DMS114 treated with DMSO at 0.1 percent for 48 hours (cell line): ENCODE results near the gene KLHL8.
"Not testable (repeated sequence)": the region's sequence is repeated elsewhere in the genome, so short reads cannot be mapped to it uniquely, and the experiment has no call there.

Experiments
- DNase-seq: peaks from one replicate; lab custom pipeline; 2025; ENCODE audit not compliant: unreplicated experiment; lab: John Stamatoyannopoulos, UW

KLHL8 gene

DNA sequence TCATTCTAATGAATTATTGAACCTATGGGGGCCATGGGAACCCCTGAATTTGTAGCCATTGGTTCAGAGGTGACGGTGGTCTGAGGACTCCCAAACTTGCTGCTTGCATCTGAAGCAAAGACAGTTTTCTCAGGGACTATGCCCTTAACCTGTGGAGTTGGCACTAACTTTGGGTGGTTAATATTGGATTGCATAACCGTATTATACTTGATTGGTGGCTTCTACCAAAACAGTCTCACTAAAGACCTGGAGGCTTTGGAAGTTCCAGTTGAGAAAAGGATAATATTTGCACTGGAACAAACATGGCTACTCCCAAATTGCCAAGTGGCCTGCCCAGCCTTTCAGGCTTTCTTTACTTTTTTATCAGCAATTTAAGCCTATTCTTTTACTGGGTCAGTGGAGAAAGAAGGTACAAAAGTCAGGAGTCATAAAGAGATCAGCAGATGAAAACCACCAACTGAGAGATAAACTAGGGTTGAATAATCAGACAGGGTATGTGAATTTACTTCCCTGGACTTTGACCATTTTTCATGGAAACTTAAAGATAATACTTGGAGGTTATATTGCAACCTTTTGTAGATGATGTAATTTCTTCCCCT, 7.9 kb upstream of the KLHL8 start:
- no peak for DNase-seq

- no peak for DNase-seq
Measured at GRCh38 chr4:87227751-87228151, 7.3 kb upstream of the KLHL8 start.

DNA sequence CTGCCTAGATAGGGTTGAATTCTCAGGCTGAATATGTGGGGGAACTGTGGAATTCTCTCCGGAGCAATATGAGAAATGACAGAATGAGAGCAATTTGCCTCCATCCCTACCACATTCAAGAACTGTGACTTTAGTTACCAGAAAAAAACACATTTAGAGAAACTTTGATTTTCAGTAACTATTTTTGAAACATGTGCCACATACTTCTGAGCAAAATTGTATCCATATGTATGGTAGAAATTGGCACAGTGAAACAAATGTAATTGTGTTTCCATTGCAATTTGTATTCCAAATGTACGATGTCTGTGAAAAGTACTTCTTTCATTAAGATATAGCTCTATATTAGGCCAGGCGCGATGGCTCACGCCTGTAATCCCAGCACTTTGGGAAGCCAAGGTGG, 5.5 kb upstream of the KLHL8 start:
- DNase-seq, result no peak

- DNase-seq, result no peak
Measured at GRCh38 chr4:87224141-87224923, 3.9 kb upstream of the KLHL8 start.

GRCh38 chr4:87219632-87220093, 755 bp downstream of the KLHL8 start:
- DNase-seq, result no peak

- not testable (repeated sequence) for DNase-seq
Measured at GRCh38 chr4:87217235-87217763, 3.1 kb downstream of the KLHL8 start.

- DNase-seq, result no peak
Measured at GRCh38 chr4:87216469-87216868, 3.9 kb downstream of the KLHL8 start.

DNA sequence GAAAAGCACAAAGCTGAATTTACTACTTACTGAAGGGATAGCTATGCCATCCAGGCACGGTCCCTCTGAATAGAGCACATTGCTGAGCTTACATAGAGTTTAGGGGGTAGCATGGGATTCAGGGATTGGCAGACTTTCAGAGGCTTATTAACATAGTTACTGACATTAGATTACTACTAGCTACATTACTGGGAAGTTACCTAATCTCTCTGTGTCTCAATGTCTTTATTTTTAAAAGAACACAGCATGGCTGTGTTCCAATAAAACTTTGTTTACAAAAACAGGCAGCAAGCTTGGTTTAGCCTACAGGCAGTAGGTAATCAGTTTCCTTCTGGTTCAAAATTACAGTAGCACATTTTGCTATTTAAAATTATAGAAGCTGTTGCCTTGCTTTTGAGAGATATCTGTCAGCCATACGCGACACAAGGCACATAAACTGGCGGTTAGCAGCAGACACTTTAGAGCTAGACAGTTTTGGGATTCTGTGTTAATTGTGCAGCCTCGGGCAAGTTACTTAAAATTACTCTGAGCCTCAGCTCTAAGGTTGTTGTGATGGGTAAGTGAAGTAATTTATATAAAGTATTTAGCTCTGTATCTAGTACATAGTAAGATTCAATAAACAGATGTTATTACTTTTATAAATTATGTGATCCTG, 6.9 kb downstream of the KLHL8 start:
- DNase-seq, result no peak

GRCh38 chr4:87211249-87211952, 9.0 kb downstream of the KLHL8 start:
- no peak for DNase-seq

DNA sequence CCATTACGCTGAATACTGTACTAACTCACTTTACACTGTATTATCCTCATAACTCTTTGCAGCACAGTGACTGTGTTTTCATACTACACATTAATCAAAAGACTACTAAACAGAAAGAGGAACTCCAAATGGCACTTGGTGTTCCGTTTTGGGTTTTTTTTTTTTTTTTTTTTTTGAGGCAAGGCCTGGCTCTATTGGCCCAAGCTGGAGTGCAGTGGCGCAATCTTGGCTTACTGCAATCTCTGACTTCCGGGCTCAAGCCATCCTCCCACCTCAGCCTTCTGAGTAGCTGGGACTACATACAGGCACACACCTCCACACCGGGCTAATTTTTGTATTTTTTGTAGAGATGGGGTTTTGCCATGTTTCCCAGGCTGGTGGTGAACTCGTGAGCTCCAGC, 10.7 kb downstream of the KLHL8 start:
- no peak for DNase-seq

GRCh38 chr4:87209182-87209581, 11.2 kb downstream of the KLHL8 start:
- DNase-seq, result no peak

GRCh38 chr4:87204559-87204958, 15.9 kb downstream of the KLHL8 start:
- DNase-seq, result no peak

DNA sequence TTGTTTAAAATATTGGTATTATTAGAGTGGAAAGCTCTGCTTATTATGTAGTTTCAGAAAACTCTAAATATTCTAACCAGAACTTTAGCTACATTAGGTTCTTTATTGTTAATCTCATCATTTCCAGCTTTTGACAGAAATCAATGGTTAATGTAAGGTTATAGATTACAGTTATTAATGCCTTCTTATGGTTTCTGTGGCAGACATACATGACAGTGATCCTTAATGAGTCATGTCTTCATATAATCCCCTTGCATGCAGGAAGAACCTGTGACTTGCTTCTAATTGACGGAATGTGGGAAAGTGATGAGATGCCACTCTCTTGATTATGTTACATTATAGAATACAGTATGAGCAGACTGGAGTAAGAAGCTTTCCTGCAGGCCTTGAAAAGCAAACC, 23.5 kb downstream of the KLHL8 start:
- DNase-seq, result no peak

DNA sequence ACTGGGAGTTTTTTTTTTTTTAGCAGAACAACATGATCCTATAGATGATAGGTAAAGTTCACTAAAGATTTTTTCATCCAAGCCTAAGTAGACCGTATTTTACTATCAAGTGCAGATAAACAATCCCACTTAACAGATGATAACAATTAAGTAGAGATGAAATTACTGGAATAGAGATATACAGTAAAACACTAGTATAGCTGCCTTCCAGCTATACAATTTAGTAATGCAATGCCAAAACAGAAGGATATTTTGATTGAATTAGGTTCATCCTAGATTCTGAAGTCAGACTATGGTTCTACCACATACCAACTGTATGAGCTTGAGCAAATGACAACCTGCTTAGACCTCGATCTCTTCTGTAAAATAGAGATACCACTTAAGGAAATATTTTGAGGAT, 24.3 kb downstream of the KLHL8 start:
- no peak for DNase-seq

GRCh38 chr4:87193958-87194675, 26.3 kb downstream of the KLHL8 start:
- no peak for DNase-seq

- DNase-seq, result no peak
Measured at GRCh38 chr4:87192145-87192919, 28.1 kb downstream of the KLHL8 start.

DNA sequence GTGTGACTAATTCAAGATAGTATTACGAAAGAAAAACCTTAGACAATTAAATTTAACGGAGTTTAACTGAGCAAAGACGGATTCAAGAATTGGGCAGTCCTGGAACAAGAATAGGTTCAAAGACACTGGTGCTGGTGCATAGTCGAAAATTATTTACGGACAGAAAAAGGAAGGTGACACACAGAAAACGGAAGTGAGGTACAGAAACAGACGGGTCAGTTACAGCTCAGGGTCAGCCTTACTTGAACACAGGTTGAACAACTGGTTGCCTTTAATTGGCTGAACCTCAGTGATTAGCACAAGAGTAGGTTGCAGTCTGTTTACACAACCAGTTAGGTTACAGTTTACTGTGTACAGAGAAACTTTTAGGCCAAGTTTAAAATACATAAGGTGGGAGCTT, 31.5 kb downstream of the KLHL8 start:
- DNase-seq, result no peak

DNA sequence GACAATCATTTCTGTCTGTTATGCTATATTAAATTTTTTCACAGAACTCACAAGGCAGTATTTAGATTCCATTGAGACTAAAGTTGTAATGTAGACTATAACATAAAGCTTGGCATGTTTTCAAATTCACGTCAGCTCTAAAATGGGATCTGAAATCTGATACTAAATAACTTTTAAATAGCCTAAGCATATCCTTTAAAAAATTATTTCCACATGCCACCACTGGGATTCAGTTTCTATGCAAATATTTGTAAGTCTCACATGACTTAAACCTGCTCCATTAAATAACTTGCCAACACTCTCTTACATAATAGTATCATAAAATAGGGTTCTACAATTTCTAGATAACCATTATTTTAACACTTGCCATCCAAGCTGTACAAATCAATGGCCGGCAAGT, 32.4 kb downstream of the KLHL8 start:
- DNase-seq, result no peak

- DNase-seq, result no peak
Measured at GRCh38 chr4:87185146-87185870, 35.1 kb downstream of the KLHL8 start.
